ENCODE measurements around the gene SERF1A. TPM values are rescaled to one million over a fixed set of nuclear protein-coding genes. Genes with fewer than 3 reads are reported as not detected.

SERF1A gene
- 4.8 and 9.3 TPM in 2 replicates for total RNA-seq

DNA sequence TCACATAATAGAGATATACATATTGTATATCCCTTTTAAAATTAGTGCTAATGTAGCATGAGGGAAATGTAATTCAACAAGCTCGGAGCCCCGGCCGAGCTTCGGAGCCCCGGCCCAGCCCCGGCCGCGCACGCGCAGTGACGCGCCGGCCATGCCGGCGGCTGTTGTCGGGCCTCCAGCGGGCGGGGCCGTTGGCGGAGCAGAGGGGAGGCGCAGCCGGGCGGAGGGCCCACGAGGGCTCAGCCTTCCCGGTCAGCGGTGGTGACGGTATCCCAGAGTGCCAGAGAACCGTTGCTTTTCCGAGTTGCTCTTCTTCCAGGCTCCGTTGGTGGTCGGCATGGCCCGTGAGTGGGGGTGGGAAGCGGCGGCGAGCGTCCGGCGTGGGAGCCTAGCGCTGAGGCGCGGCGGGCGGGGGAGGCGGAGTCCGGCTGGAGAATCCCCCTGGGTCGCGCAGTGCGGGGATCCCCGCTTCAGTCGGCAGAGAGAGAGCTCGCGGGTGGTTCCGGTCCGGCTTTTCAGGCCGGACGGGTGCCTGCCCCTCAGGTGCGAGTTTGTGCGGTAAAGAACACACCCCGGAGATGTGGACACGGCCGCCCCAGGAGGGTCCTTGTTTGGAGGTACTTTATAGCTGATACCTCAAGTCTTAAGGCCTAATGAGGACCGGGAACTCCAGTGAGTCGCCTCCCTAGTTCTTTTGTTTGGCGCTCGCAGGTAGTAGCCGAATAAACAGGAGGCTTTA is at the start of gene SERF1A:
Gene SERF1A (plus strand): TSS at position 137 of the 739 bp plus-strand sequence. CDS start 201 bp downstream, at position 338.

Other genes with a start within 250 kb of the SERF1A start
- gene SMN1, start 24.4 kb downstream of the SERF1A start, total RNA-seq = 30.4 and 37.0 TPM in 2 replicates
- gene NAIP, start 124.7 kb downstream of the SERF1A start, total RNA-seq = 1.2 and 2.0 TPM in 2 replicates
- gene GTF2H2, start 167.0 kb downstream of the SERF1A start, total RNA-seq = 10.6 and 20.9 TPM in 2 replicates